ENCODE results near the gene HOXB6.

The HOXB6 gene

GRCh38 chr17:48647103-48647962, 42.5 kb upstream of the HOXB6 start:
- H3K27ac ChIP-seq (ENCODE audit: low read length): no peak overlapping the region
- TF ChIP-seq CTCF (IDR thresholded peaks at IDR 0.05; ENCODE audit: borderline replicate concordance, extremely low read depth, low read length, poor library complexity, severe bottlenecking) (no peak), EZH2 (IDR thresholded peaks at IDR 0.05; ENCODE audit: borderline replicate concordance, low read depth, low read length, severe bottlenecking) (no peak)
- DNase-seq (no peak), ATAC-seq (ENCODE audit: insufficient read depth, low read depth) (no peak)
- no peaks in the 10 kb centered on the region for H3K4me1 ChIP-seq (ENCODE audit: insufficient read depth, low read length)
- H3K79me2 ChIP-seq (ENCODE audit: insufficient read depth, low read length): no peaks in the 10 kb centered on the region
- H3K9ac ChIP-seq (ENCODE audit: low read depth, low read length): no peak overlapping the region
- H3K36me3 ChIP-seq (ENCODE audit: insufficient read depth, low read length): no peaks in the 10 kb centered on the region
- H2AFZ ChIP-seq (ENCODE audit: low read depth, low read length): no peak overlapping the region
- H3K9me3 ChIP-seq (ENCODE audit: insufficient read depth, low read length, severe bottlenecking): no peaks in the 10 kb centered on the region
- no peak overlapping the region for H3K4me2 ChIP-seq (ENCODE audit: insufficient read depth, low read length)
- peaks cover 9% of the 10 kb centered on the region for H3K27me3 ChIP-seq (ENCODE audit: insufficient read depth, low read length, poor library complexity)
- no peaks in the 10 kb centered on the region for H4K20me1 ChIP-seq (ENCODE audit: insufficient read depth, low read length)
- no peak overlapping the region for H3K4me3 ChIP-seq (ENCODE audit: low read depth in 1 of 2, low read length in 2 of 2)

- no peak overlapping the region for H3K9ac ChIP-seq (ENCODE audit: low read depth, low read length)
- H3K4me3 ChIP-seq (ENCODE audit: low read depth in 1 of 2, low read length in 2 of 2): no peak overlapping the region
- H2AFZ ChIP-seq (ENCODE audit: low read depth, low read length): no peak overlapping the region
- H3K9me3 ChIP-seq (ENCODE audit: insufficient read depth, low read length, severe bottlenecking): no peaks in the 10 kb centered on the region
- H3K27me3 ChIP-seq (ENCODE audit: insufficient read depth, low read length, poor library complexity): peaks cover 9% of the 10 kb centered on the region
- H3K27ac ChIP-seq (ENCODE audit: low read length): no peak overlapping the region
- no peak overlapping the region for H3K4me2 ChIP-seq (ENCODE audit: insufficient read depth, low read length)
- H3K4me1 ChIP-seq (ENCODE audit: insufficient read depth, low read length): no peaks in the 10 kb centered on the region
- DNase-seq: no peak
- H4K20me1 ChIP-seq (ENCODE audit: insufficient read depth, low read length): no peaks in the 10 kb centered on the region
- no peak for ATAC-seq (ENCODE audit: insufficient read depth, low read depth)
- TF ChIP-seq CTCF (IDR thresholded peaks at IDR 0.05; ENCODE audit: borderline replicate concordance, extremely low read depth, low read length, poor library complexity, severe bottlenecking): no peak
- TF ChIP-seq EZH2 (IDR thresholded peaks at IDR 0.05; ENCODE audit: borderline replicate concordance, low read depth, low read length, severe bottlenecking): no peak
- no peaks in the 10 kb centered on the region for H3K79me2 ChIP-seq (ENCODE audit: insufficient read depth, low read length)
- no peaks in the 10 kb centered on the region for H3K36me3 ChIP-seq (ENCODE audit: insufficient read depth, low read length)
Measured at GRCh38 chr17:48646183-48647102, 41.7 kb upstream of the HOXB6 start.

GRCh38 chr17:48645639-48646182, 40.9 kb upstream of the HOXB6 start:
- H3K4me1 ChIP-seq (ENCODE audit: insufficient read depth, low read length): no peaks in the 10 kb centered on the region
- peaks cover 9% of the 10 kb centered on the region for H3K27me3 ChIP-seq (ENCODE audit: insufficient read depth, low read length, poor library complexity)
- no peak for DNase-seq
- H3K27ac ChIP-seq (ENCODE audit: low read length): no peak overlapping the region
- no peaks in the 10 kb centered on the region for H4K20me1 ChIP-seq (ENCODE audit: insufficient read depth, low read length)
- no peak overlapping the region for H3K9ac ChIP-seq (ENCODE audit: low read depth, low read length)
- no peaks in the 10 kb centered on the region for H3K79me2 ChIP-seq (ENCODE audit: insufficient read depth, low read length)
- no peak for TF ChIP-seq CTCF (IDR thresholded peaks at IDR 0.05; ENCODE audit: borderline replicate concordance, extremely low read depth, low read length, poor library complexity, severe bottlenecking)
- no peak for TF ChIP-seq EZH2 (IDR thresholded peaks at IDR 0.05; ENCODE audit: borderline replicate concordance, low read depth, low read length, severe bottlenecking)
- no peak overlapping the region for H3K4me3 ChIP-seq (ENCODE audit: low read depth in 1 of 2, low read length in 2 of 2)
- H3K9me3 ChIP-seq (ENCODE audit: insufficient read depth, low read length, severe bottlenecking): no peaks in the 10 kb centered on the region
- no peaks in the 10 kb centered on the region for H3K36me3 ChIP-seq (ENCODE audit: insufficient read depth, low read length)
- no peak for ATAC-seq (ENCODE audit: insufficient read depth, low read depth)
- H3K4me2 ChIP-seq (ENCODE audit: insufficient read depth, low read length): no peak overlapping the region
- no peak overlapping the region for H2AFZ ChIP-seq (ENCODE audit: low read depth, low read length)

Measured in DND-41 (cell line).